GM12801 (cell line): Measurements from ENCODE around the gene UFM1.

Source experiments
- TF ChIP-seq, protein P1 (sequence below): IDR thresholded peaks from one replicate; pipeline ENCODE4 v1.5.1; 2011; ENCODE audit warnings: control low read depth; ENCODE audit not compliant: insufficient read length; ENCODE audit errors: extremely low read depth

The UFM1 gene

DNA sequence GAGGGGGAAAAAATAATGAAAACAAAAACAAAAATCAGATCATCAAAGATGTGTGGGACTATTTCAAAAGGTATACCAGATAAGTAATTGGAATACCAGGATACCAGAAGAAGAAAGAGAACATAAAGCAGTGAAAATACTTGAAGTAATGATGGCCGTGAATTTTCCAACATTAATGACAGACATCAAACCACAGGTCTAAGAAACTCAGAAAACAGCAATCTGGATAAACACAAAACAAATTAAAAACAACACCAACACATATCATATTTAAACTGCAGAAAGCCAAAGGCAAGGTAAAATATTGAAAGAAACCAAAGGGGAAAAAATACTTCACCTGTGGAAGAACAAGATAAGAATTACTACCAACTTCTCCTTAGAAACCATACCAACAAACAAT lies 24.2 kb upstream of the UFM1 start:
- TF ChIP-seq, protein P1, sequence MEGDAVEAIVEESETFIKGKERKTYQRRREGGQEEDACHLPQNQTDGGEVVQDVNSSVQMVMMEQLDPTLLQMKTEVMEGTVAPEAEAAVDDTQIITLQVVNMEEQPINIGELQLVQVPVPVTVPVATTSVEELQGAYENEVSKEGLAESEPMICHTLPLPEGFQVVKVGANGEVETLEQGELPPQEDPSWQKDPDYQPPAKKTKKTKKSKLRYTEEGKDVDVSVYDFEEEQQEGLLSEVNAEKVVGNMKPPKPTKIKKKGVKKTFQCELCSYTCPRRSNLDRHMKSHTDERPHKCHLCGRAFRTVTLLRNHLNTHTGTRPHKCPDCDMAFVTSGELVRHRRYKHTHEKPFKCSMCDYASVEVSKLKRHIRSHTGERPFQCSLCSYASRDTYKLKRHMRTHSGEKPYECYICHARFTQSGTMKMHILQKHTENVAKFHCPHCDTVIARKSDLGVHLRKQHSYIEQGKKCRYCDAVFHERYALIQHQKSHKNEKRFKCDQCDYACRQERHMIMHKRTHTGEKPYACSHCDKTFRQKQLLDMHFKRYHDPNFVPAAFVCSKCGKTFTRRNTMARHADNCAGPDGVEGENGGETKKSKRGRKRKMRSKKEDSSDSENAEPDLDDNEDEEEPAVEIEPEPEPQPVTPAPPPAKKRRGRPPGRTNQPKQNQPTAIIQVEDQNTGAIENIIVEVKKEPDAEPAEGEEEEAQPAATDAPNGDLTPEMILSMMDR: no peak

DNA sequence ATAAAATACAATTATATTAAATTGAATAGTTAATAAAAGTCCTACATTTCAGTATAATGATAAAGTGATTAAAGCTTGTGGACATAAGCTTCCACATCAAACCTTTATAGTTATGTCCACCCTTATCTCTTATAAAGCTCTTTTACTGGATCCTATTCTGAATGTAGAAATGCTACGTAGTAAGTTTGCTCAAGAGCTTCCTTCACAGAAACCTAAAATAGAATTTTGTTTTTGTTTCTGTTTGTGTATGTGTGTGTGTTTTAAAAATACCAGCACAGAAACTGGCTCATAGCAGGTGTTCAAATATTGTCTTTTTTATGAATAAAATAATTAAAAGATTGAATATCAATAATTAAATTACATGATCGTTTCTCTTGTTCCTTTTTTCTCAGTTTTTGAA lies 21.0 kb upstream of the UFM1 start:
- TF ChIP-seq, protein P1: no peak

DNA sequence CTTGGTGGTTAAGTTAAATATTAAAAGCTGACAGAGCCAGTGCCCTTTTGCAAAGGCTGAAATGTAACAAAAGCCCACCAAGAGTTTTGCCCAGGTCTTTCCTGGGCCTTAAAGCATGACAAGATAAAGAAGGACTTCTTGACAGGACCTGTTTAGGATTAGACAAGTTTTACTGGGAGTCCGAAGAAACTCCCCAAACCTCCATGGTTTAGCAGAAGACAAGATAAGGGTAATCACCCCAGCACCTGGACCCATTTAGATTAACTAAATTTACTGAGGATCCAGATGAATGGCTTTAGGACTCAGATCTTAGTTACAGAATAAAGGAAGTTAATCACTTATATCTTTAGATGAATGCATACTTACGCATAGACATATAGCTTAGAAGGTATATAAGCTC lies 14.8 kb upstream of the UFM1 start:
- TF ChIP-seq, protein P1: no peak

DNA sequence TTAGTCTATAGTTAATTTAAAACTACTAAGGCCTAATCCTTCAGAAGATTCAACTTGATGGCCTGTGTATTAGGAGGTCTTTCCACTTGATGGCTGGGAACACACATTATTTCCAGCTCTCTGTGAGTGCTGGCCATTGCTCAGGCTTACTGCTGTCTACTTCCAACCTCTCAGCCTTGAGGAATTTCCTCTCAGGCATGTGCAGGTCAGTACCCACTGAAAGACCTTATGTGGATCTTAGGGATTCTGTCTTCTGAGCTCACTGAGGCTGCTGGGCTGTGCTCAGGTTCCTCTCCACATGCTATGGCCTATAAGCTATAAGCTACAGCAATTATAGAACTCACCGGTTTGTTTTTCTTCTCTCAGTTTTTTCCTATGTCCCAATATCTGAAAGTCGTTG lies 11.6 kb upstream of the UFM1 start:
- TF ChIP-seq, protein P1: no peak

DNA sequence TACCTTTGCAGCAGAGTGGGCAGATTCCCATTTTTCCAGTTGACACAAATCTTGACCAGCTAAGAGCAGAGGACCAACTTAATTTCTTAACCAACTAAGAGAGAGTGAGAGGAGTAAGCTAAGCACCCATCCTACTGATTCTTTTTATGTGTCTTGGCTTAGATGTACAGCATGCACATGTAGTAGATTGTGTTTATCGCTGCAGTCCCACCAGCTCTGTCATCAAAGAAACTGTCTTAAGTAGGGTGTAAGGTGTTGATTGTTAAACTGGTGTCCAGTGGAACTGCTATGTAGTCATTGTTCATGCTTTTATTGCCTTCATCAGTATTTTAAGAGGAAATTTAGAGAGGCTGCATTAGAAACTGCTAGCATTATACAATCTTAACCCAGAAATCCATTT lies 9.0 kb upstream of the UFM1 start:
- TF ChIP-seq, protein P1: no peak

DNA sequence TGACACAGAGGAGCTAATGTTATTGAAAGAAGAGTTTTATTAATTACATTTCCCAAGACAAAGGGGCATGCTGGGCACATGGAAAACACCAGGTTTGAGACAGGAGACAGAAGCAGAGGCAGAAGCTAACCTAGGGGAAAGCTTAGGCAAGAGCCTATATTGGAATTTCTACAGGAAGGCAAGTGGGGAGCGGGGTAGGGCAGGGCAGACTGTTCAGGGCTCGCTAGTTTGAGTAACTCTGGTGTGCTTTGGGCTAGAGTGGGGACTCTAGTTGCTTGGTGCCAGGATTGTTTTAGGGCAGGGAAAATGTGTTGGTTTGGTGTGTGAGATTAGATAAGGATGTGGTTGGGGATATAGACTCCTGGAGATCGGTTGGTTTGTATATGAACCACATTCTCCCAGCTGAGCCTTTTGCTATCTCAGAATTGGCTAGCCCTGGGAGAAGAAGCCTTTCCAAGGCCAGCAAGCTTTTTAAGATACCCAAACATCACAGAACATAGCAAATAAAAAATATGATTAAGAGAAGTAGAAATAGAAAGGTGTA lies 8.4 kb upstream of the UFM1 start:
- TF ChIP-seq, protein P1: no peak

DNA sequence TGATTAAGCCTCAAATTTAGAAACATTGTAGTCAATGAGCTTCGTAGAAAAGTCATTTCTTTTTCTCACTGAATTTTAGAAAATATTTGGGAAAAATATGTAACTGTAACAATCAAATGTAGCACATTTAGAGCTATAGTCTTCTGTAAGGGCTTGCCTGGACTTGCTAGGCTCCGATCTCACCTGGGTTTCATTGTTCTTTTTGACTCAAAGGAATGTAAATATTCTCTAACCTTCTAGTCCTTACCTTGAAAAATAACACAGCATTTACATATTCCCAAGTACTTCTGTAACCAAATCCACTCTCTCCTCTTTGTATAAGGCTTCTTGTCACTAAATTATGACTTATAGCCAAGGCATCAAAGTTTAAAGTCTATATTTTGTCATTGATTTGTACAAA lies 2.9 kb upstream of the UFM1 start:
- TF ChIP-seq, protein P1: no peak

DNA sequence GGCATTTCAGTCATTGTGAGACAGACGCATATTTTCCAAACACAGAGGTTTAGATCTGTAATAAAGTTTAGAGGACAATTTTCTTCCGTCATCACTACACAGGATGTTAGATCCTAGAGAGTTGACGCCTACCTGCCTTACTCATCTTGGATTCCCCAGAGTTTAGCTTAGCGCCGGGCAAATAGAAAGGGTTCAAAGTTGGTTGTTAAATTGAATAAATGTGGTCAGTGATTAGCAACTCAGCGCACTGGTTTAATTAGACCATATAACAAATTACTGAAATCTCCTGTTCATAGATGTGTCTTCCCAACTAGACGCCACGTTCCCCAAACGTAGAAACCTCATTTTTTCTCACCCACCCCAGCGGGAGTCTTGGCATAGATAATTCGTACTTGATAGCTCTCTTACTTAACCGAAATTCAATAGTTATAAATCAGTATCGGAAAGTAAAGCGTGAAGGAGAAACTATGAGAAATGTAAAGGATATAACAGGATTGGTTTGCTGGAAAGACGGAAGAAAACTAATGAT lies 726 bp upstream of the UFM1 start:
- TF ChIP-seq, protein P1: no peak
